NK-92 (cell line): ENCODE measurements around the gene ASTN1.

Source experiments
- DNase-seq: peaks from one replicate; lab custom pipeline; 2025; ENCODE audit not compliant: unreplicated experiment; lab: John Stamatoyannopoulos, UW

The ASTN1 gene

DNA sequence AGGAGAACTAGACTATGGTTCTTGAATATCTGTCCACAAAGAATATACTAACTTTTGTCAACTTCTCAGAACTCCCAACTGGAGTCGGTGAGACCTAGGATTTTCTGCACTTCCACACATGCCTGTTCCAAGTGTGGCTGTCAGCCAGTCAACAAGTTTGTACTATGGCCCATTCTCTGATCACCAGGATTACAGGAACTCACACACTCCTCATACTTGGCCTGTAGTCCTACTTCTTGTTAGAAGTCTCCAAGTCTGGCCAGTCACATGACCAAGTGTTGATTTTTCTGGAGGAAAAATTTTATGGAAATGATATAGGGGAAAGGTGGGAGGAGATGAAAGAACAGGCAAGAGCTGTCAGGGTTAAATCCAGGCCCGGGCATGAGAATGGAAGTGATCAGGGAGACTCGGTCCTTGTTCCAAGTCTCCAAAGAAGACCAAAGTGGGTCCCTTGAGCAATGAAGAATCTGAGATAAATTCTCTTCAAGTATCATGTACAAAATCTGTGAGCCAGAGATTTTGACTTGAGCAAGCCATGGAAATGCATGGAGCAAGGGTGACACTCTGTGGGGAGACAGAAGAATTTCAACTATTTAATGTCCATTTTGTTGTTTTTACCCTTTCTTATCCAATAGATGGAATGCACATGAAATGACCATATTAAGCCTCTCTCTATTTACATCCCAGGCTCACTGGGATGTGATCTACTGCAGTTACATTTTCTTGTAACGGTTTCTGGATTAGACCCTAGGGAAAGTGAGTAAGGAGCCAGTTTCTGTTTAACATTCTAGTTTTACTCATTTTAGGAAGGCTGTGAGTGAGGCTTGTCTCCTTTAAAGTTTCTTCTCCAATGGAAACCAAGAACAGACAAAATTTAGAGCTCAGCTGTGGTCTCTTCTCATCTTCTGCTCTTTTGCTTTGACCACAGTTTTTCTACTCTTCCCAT, 320.9 kb downstream of the ASTN1 start:
- no peak for DNase-seq

DNA sequence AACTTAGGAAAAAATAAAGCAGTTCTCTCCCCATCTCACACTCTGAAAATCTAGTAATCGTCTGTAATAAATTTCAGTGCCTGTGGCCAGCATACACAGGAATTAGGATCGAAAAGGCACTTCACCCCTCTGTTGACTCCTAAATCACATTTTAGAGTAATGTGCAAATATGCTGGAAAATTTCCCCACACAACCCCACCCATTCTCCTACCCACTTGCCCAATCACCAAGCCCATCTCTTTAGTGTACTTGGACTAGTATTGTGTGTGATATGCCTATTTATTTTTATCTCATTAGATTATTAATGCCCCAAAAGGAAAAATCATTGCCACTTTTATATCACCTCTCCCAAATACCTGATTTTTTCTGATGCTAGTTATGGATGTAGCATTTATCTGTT, 323.3 kb downstream of the ASTN1 start:
- no peak for DNase-seq

DNA sequence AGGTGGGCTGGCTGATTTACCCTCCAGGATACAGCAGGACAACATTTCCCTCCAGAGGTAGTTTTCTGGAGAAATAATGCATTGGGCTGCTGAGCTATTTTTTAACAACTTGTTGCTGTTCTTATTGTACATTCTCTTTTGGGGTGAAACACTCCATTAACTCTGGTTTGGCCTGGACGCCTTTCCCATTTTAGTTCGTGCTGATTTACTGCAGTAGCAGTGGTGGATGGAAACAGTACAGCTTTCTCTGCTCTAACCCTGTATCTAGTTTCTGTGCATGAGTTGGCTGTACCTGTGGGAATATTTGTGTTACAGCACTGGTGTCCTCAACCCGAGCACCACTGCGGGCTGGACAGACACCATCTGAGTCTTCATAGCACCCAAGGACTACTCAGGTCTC, 325.3 kb downstream of the ASTN1 start:
- DNase-seq = no peak

DNA sequence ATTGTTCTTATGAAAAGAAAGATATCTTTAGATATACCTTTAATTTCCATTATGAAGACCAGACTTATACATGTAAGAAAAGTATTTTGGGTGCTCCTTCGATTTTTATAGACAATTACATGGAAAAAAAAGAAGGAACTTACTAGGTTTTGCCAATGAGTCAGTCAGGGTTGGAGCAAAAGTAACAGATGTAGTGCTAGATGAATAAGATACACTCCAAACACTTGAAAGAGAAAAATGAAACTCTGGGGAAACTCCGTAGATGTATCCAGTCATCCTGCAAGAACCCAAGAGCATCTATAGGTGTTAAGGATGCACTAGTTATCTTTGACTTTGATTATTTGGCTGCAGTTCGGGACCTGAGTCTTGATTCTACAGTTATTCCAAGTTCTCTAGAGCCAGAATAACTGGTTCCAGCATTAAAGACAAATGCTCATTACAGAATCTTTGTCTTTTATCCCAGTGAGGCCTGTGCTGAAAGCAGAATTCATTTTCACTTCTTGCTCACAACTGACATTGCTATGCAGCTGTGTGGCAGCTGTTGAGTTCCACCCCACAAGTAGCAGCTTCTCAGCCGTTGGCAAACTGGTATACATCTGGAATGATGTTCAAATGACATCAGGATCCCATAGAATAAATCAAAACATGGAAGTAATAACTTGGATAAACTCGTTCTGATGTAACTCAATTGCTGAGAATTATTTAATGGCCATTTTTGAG, 326.1 kb downstream of the ASTN1 start:
- DNase-seq = no peak

DNA sequence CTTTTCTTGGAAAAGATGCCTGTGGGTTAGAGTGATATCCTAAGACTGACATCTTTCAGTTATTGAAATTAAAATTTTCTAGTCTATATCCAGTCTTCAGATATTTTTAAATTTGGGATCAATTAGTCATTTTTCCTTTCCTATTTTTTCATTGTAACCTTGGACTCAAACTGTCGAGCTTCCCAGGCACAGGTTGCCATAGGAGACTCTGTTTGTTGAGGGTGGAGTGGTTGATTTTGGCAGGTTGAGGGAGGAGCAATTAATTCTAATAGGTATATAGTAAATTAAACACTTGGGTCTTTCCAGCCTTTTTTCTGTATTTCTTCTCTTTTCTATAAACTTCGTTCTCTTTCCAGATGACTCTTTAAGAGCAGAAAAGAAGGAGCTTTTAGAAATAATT, 326.8 kb downstream of the ASTN1 start:
- no peak for DNase-seq

DNA sequence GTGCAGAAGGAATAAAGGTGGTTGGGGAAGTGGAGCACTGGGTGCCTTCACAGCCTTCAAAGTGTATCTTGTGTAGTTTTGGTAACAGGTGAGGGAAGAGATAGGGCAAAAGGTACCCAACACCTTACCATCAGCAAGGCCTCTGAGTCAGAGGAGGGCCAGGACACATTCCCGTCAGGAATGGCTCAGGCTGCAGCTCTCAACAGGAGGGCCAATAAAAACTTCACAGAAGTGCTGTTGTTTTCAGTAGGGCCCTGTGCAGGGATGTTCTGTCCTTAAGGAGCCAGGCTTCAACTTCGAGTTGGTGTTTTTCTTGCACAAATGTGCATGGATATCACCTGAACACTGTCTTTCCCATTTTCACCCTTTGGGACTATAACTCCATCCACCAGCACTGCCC, 333.4 kb downstream of the ASTN1 start:
- no peak for DNase-seq

DNA sequence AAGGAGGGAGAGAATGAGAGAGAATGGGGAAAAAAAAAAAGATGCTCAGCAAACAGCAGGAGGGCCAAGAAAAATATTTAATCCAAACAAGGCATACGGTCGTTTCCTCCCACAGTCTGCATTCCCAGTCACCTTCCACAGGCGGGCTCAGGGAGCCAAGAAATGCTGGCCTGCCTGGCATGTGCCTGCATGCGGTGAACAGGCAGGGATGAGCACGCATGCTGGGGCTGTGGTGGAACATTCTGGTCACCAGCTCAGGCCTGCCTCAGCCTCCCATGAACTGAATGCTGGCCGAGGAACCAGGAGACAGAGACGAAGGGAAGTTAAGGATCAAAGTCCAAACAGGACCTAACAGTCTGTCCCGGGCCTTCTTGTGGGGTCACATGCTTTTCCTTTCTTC, 335.3 kb downstream of the ASTN1 start:
- no peak for DNase-seq

DNA sequence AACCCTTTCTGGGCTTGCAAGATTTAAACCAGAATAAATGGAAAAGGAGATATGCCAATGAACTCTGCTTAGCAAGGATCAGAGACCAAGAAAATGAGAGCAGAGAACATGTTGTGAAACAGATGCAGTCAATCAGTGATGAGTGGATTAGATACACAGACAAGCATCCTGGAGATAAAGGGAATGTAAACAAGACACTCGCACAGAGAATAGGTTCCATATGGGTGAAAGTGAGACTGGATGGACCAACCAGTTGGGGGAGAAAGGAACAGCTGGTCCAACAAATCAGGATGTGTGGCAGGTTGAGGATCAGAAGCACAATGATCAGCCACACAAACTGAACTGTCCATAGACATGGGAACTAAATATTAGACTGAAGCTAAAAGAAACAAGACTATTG, 338.2 kb downstream of the ASTN1 start:
- no peak for DNase-seq

DNA sequence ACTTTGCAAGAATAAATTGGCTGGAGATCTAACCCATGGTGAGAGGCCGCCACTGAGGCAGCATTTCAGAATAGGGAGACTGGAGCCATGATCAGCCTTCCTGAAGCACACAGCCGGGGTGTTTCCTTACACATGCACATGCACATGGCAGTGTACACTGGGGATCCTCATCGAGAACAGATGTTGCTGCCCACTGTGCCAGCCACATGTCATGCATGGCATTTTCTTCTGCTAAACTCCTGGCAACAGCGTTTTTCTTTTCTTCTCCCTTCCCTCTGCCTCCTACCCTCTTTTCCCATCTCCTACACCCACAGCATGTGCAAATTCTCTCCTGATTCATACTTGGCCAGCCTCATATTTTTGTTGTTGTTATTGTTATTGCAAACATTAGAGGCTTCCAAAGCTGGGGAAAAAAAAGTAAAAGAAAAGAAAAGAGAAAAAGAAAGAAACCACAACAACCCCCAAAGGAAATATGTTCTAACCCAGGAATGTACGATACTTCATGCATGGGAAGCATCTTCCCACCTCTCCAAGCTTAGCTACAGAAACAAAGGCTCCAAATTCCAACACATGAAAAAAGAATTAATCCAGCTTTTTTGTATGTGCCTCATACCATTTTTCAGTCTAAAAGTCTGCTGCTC, 344.0 kb downstream of the ASTN1 start:
- no peak for DNase-seq

DNA sequence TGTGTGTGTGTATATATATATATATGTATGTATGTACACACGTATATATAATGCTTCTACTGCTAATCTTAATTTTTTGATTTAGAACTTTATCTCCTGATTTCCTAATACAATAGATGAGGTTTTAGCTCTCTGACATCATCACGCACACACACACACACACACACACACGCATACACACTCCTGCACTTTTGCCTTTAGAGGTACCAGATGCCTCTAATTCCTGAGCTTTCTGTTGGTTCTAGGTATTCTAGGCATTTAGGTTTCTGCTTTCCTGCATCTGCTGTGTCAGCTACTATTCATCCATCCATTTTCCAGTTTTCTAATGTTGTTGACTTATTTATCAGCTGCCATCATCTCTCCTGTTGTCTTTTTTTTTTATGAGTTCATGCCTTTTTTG, 348.3 kb downstream of the ASTN1 start:
- no peak for DNase-seq

DNA sequence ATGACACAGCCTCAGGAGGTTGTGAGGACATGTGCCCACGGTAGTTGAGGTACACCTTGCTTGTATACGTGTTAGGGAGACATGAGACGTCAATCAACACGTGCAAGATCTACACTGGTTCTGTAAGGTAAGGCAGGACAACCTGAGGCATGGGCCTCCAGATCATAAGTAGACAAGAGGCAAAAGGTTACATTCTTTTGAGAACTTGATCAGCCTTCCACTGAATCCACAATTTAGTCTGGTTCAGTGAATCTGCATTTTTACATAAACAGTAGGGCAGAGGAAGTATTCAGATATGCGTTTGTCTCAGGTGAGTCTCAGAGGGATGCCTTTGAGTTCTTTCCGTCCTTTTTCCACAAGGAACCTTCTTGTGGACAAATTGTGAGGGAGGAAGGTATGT, 348.9 kb downstream of the ASTN1 start:
- no peak for DNase-seq

DNA sequence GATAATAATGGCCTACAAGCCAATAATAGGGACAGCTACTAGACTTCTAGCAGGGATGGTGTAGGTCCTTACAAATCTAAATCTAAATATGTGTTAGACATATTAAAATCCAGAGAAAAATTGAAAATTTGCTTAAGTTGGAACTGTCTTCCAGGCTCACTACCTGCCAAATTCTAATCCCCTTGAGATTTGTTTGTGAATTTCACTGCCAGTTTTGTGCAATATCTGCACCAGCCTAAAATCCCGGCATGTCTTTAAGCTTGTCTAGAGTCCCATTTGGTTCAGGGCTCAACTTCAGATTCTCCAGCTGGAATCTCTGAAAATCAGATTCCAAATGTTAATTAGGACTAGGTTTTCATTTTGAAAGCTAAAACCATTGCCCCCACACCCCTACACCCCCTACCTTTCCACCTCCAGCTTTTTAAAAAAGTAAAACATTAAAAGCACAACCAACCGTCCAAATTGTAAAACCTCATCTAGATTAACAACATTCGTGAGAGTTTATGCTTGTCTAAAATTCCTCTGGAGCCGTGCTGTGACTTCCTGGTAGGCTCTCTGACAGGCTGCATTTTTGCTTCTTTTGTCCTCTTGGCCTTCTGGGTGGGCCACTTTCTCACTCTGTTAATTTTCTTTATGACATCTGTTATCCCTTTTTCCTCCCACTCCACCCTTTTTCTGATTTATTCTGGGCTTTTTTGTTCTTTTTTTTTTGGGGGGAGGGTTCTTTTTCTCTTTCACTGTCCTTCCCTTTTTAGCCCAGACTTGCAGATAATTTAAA, 352.8 kb downstream of the ASTN1 start:
- no peak for DNase-seq

DNA sequence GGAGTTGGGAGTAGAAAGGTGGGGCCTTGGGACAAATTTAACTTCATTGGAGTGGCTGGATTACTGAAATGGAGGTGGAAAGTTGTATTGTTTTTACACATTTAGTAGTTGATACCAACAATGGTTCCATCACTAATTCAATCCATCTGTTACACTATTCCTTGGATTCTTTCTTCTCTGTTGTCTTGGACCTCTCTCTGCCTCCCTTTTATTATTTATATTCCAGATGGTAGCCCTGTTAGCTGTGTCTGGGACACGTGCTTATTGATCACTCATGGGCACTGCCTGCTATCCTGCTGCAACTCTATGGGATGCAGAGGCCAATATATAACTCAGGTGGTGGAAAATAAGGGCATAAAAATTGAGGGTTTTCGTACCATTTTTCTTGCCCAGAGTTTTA, 355.2 kb downstream of the ASTN1 start:
- no peak for DNase-seq
